Stimulated activated CD4-positive, alpha-beta T cell treated with anti-CD3 and anti-CD28 coated beads, Interleukin-1b, Interleukin-23, amount 100 ng/mL, for 4 hours (primary cell): Measurements from ENCODE around the gene VAPB.
"Not testable (repeated sequence)": the region's sequence is repeated elsewhere in the genome, so short reads cannot be mapped to it uniquely, and the experiment has no call there.

Experiments used
- DNase-seq, 2 donors: peaks; one replicate each; pipeline ENCODE4 v3.0.0-alpha.2; 2020; ENCODE audit warnings: low read depth in 2 of 2

The VAPB gene

GRCh38 chr20:58407966-58408557 is 19.0 kb downstream of the VAPB start:
- DNase-seq: no peak

DNA sequence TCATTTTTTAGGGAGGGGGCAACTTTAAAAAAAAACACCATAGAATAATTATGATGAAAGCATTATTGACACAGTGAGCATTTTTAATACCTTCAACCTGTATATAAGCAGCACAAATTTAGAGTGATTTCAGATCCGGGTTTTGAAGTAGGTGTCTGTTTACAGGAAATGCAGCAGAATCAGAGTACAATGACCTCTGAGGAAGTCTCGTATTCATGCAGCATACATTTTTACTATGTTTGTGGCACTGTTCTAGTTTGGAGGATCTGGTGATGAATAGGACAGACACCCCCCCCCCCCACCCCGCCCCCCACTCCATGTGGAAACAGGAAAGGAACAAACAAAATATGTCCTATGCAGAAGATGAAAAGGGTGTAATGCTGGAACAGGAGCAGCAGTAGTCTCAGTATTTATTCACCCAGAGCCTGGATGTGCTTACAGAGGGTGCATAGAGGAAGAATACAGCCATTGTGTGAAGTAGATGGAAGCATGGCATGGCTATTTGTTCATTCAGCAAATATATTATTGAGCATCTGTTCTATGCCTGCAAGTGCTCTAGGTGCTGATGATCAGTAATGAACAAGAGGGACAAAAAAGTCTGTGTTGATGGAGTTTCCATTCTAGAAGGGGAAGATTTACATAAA is 19.7 kb downstream of the VAPB start:
- DNase-seq: no peak

GRCh38 chr20:58414216-58414615 is 25.2 kb downstream of the VAPB start:
- DNase-seq: not testable (repeated sequence)

- DNase-seq: not testable (repeated sequence)
Measured at GRCh38 chr20:58414786-58415185, 25.8 kb downstream of the VAPB start.

GRCh38 chr20:58416057-58416456 is 27.0 kb downstream of the VAPB start:
- DNase-seq: no peak

DNA sequence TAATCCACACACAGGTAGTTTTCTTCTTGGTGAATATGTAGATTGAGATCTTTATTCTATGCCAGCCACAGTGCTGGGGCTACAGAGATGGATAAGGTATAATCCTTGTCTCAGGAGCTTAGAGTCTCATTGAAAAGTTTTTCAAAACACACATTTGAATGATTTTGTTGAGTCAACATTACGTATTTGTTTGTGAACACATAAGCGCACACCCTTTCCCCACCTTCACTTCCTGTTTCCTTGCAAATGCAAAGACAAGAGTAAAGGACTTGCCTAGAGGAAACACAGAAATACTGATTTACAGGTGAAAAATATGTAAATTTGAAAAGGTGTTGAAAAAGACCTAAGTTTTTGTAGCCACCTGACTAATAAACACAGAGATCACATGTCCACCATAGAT is 27.8 kb downstream of the VAPB start:
- DNase-seq: no peak

GRCh38 chr20:58417438-58417837 is 28.4 kb downstream of the VAPB start:
- DNase-seq: no peak

DNA sequence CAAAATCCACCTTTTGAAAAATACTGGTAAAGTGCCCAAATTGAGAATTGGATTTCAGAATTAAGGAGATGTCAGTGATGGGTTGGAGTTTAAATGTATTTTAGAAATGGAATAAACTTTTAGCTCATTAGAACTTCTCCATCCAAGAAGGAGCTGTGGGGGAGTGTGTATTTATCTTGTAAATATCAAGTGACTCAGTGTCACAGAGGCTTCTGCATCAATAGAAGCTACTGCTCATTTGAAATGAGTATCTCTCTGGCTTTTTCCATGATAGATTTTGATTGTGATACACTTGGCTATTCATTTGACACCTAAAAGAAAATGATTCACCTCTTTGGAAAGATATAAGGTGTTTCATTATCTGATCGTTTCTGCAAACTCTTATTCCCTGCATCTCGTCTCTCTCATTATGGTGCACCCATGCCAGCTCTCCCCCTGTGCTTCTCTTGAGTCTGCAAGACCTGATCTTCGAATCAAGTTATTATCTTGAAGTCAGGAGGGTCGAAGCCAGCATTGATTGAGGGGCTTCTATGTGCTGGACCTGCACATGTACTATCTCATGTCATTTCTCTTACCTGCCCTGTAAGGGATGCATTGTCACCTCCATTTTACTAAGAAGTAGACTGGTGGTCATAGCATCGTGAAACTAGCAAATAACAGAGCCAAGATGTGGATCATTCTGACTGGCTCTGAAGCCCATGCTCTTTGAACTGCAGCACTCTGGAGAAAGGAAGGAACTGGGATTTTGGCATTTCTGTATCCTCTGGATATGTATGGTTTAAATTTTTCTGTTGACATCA is 30.1 kb downstream of the VAPB start:
- DNase-seq: no peak

- no peak for DNase-seq
Measured at GRCh38 chr20:58420798-58421496, 31.9 kb downstream of the VAPB start.

GRCh38 chr20:58421497-58421850 is 32.4 kb downstream of the VAPB start:
- no peak for DNase-seq

GRCh38 chr20:58424218-58424969 is 35.4 kb downstream of the VAPB start:
- DNase-seq: no peak

- not testable (repeated sequence) for DNase-seq
Measured at GRCh38 chr20:58427571-58427970, 38.5 kb downstream of the VAPB start.

DNA sequence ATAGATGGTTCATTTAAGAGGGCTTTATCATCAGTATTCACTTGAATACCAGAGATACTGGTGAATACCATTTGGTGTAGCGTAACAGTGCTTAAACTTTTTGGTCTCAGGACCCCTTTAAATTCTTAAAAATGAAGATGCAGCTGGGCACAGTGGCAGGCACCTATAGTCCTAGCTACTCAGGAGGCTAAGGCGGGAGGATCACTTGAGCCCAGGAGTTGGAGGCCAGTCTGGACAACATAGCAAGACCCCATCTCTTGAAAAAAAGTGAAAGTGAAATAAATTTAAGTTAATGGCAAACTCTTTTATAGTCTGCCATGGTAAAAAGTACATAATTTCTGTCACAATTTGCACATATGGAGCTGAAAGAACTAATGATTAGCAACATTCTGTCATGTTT is 39.3 kb downstream of the VAPB start:
- DNase-seq: no peak

DNA sequence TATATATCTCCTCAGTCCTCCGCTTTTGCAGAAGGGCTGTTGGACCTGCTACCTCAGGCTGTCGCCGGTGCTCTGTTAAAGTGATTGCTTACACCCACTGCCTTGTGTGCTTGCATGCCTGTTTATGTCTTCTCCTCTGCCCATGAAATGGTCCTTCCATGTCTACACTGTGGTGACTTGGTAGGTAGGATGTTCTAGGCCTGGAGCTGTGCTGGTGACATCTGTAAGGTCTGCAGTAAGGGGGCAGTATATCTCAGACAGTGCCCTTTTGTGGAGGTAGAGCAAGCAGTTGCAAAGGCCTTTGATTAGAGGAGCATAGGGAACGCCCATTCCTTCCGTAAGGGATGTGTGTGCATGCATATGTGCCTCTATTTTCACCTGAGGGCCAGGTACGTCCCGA is 40.3 kb downstream of the VAPB start:
- DNase-seq: no peak

DNA sequence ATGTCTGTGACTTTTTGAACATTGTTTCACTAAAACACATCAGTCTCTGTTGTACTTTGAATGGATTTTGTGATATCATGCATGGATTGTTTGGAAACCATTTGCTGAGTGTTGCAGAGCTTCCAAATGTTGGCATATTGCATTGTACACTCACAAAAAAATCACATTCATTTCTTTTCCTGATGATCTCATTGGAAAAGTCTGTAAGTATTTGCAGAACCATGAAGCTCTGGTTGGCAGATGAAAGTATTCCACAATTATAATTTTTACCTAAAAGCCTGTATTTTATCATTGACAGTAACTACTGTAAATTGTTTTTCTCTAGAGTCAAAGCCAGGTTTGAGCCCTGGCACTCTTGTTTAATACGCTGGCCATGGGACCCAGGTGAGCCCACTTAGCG is 42.1 kb downstream of the VAPB start:
- DNase-seq: no peak

DNA sequence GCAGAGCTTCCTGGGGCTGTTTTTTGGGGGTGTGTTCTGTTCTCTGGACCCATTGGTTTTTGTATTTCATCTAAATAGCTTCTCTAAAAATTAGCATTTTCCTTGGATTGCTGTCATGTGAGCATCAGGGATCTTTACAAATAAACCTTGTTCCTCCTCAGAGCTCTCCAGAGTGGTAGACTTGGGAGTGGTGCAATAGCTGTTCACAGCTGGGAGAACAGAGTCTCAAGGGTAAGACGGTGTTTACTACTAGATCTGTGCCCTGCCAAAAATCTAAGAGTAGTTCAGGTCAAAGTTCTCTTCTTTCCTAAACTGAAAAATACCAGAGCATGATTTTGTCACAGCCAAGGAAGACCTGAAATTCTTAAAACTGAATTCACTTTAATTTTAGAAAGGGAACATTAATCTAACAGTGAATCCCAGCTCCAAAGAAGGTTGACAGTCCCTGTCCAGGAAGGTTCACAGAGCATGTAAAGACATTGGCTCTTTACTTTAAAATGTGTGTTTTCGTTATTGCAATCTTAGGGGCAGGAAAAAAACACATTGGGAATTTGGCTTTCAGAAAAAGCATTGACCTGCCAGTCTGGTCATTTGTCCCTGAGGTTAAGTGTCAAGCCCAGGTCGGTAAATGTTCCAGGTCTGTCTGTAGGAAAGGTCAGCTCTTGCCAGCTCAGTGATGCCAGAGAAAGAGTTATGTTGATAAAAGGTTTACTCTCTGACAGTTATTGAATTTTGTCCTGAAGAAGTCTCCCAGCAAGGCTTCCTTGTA is 43.3 kb downstream of the VAPB start:
- DNase-seq: no peak

DNA sequence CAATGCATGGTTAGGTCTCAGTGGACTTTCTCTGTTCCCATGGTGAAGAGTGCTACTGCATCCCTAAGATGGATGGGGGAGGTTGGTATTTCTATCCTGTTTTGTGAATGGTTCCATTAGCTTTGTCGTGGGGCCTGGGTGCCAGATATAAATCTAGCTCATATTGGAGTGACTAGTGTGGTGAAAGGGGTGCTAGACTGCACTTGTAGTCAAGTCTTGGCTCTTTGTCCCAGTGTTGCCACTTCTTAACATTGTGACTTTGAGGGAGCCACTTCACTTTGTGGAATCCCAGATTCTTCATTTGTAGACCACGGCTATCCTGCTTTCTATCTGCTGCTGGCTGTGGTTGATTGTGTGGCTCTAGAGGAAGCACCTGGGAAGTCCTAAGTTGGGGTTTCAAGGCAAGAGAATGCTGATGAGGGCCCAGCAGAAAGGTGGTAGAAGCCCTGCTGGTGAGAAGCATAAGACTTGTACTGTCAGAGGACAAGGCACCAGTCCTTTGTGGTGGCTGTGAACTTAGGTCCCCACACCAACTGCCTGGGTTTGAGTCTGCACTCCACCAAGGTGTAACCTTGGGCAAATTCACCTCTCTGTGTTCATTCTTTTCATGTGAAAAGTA is 44.1 kb downstream of the VAPB start:
- no peak for DNase-seq

GRCh38 chr20:58433759-58434158 is 44.7 kb downstream of the VAPB start:
- no peak for DNase-seq

DNA sequence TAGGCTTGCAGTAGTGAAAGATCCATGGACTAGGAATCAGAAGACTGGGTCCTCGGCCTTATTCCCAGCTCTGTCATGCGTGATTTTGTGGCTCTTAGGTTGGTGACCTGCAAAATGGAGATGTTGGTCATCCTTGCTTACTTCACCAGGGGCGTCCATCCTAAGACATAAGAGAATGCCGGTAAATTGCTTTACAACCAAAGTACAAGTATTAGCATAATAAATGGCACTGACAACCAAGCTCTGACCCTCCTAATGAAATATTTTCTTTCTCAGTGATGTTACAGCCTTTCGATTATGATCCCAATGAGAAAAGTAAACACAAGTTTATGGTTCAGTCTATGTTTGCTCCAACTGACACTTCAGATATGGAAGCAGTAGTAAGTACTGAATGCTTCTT is 45.3 kb downstream of the VAPB start:
- DNase-seq: no peak

DNA sequence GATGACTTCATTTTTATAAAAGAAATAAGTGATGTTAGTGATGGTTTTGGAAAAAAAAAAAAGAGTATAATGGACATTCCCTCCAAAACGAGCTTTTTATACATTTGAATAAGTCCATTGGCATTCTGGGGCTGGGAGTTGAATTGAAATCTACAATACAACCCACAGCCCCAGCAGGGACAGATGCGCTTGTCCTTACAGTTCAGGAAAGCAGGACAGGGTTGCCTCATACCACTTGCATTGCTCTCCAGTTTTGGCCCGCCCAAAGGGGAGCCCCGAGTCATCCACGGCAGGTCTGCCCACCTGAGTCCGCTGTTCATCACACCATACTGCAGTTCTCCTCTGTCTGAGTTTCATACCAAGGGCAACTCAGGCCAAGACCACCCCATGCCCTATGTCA is 46.2 kb downstream of the VAPB start:
- DNase-seq: no peak
